ENCODE measurements around the gene ADAMTSL5. TPM values are rescaled to one million over a fixed set of nuclear protein-coding genes. Genes with fewer than 3 reads are reported as not detected.
A peak's percentile ranks its signal among the peaks of the same experiment; 100 is the strongest.

The ADAMTSL5 gene
- total RNA-seq, 4 donors from 2014 or later: 13.5 to 20.8 (median 18.8) TPM

- Histone ChIP-seq H3K27me3 (peaks cover 14 to 77% (median 22%) of the 10 kb centered on the region in 4 donors), H3K9me3 (no peaks in the 10 kb centered on the region), H3K4me3 (no peak overlapping the region), H3K27ac (no peak overlapping the region), H3K36me3 (peaks cover 0 to 15% (median 7%) of the 10 kb centered on the region in 3 donors), H3K4me1 (peaks cover 19 to 51% (median 20%) of the 10 kb centered on the region in 3 donors)
- intact Hi-C loops (cut with DNase I): loop anchor here (10.0 kb wide), 1 partner anchor 172 kb away; the partner anchor contains the start of gene EFNA2
- no peak for TF ChIP-seq POLR2A (IDR thresholded peaks at IDR 0.05)
- peak in 2 of 6 experiments; percentile 14 to 32 for TF ChIP-seq CTCF (IDR thresholded peaks at IDR 0.05)
- WGBS, 2 donors: 28 to 80% methylated on average over 1 to 25 of the region's 48 CpGs
- DNase-seq: no peak
Measured at GRCh38 chr19:1457031-1457739, 55.6 kb downstream of the ADAMTSL5 start.

- peaks cover 22 to 86% (median 30%) of the 10 kb centered on the region in 4 donors for H3K27me3 ChIP-seq
- no peaks in the 10 kb centered on the region for H3K9me3 ChIP-seq
- H3K4me3 ChIP-seq: no peak overlapping the region
- no peak overlapping the region for H3K27ac ChIP-seq
- peaks cover 19 to 51% (median 20%) of the 10 kb centered on the region in 3 donors for H3K4me1 ChIP-seq
- intact Hi-C loops (cut with DNase I): loop anchor here (10.0 kb wide), 1 partner anchor 172 kb away; the partner anchor contains the start of gene EFNA2
- peaks cover 0 to 14% (median 7%) of the 10 kb centered on the region in 3 donors for H3K36me3 ChIP-seq
- WGBS, 2 donors: 20% methylated on average over 4 of the region's 43 CpGs; no CpG with 5 or more reads in 1 of the 2 donors
- DNase-seq: no peak
- TF ChIP-seq CTCF (IDR thresholded peaks at IDR 0.05) (no peak), POLR2A (IDR thresholded peaks at IDR 0.05) (no peak)
Measured at GRCh38 chr19:1456121-1456900, 56.5 kb downstream of the ADAMTSL5 start.

GRCh38 chr19:1455336-1456120 is 57.3 kb downstream of the ADAMTSL5 start:
- Histone ChIP-seq H3K4me3 (no peak overlapping the region), H3K27me3 (peaks cover 28 to 94% (median 36%) of the 10 kb centered on the region in 4 donors), H3K27ac (peak overlapping the region in 1 of 4 donors; percentile 72), H3K9me3 (no peaks in the 10 kb centered on the region), H3K36me3 (peaks cover 0 to 6% (median under 1%) of the 10 kb centered on the region in 3 donors), H3K4me1 (peaks cover 19 to 51% (median 20%) of the 10 kb centered on the region in 3 donors)
- TF ChIP-seq POLR2A (IDR thresholded peaks at IDR 0.05) (no peak), CTCF (IDR thresholded peaks at IDR 0.05) (no peak)
- no peak for DNase-seq
- 13 to 16% methylated on average over 15 to 19 of the region's 42 CpGs for WGBS, 2 donors
- intact Hi-C loops (cut with DNase I): loop anchor here (10.0 kb wide), 1 partner anchor 171 kb away; the partner anchor contains the start of gene EFNA2

Other genes with a start within 250 kb of the ADAMTSL5 start
- gene CIRBP, start 243.7 kb downstream of the ADAMTSL5 start, total RNA-seq: 100 to 1,000 TPM; 116 to 415 (median 238) TPM
- 10 to 100 TPM; 31.5 to 69.8 (median 50.5) TPM for gene FAM174C, start 237.5 kb downstream of the ADAMTSL5 start, total RNA-seq
- gene EFNA2, start 227.1 kb downstream of the ADAMTSL5 start, total RNA-seq: not detected
- 100 to 1,000 TPM; 124 to 191 (median 165) TPM for gene NDUFS7, start 129.1 kb downstream of the ADAMTSL5 start, total RNA-seq
- 10 to 100 TPM in 3 of 4 donors, 1 to 10 TPM in 1; 2.4 to 40.0 (median 13.1) TPM for gene GAMT, start 111.5 kb downstream of the ADAMTSL5 start, total RNA-seq
- 10 to 100 TPM; 60.2 to 76.0 (median 69.0) TPM for gene DAZAP1, start 105.4 kb downstream of the ADAMTSL5 start, total RNA-seq
- 1,000 to 10,000 TPM; 2,502 to 3,774 (median 3,129) TPM for gene RPS15, start 74.6 kb downstream of the ADAMTSL5 start, total RNA-seq
- gene APC2, start 62.9 kb downstream of the ADAMTSL5 start, total RNA-seq: under 1 TPM in 1 of 4 donors, not detected in 3; under 0.01 TPM
- 10 to 100 TPM; 17.8 to 24.5 (median 23.0) TPM for gene C19orf25, start 33.8 kb downstream of the ADAMTSL5 start, total RNA-seq
- gene PCSK4, start 22.7 kb downstream of the ADAMTSL5 start, total RNA-seq: 1 to 10 TPM in 2 of 4 donors, under 1 TPM in 2; 0.35 to 5.5 (median 1.1) TPM
- gene REEP6, start 21.8 kb downstream of the ADAMTSL5 start, total RNA-seq: 10 to 100 TPM in 2 of 4 donors, 1 to 10 TPM in 2; 5.7 to 13.8 (median 9.4) TPM
- under 1 TPM in 2 of 4 donors, not detected in 2; 0.19 to 0.66 TPM for gene PLK5, start 11.1 kb upstream of the ADAMTSL5 start, total RNA-seq
- gene MEX3D, start 55.3 kb upstream of the ADAMTSL5 start, total RNA-seq: 10 to 100 TPM; 21.4 to 26.6 (median 23.0) TPM
- 10 to 100 TPM; 74.8 to 87.9 (median 84.3) TPM for gene MBD3, start 79.8 kb upstream of the ADAMTSL5 start, total RNA-seq
- gene UQCR11, start 92.4 kb upstream of the ADAMTSL5 start, total RNA-seq: 10 to 100 TPM; 47.1 to 74.4 (median 59.1) TPM
- 10 to 100 TPM; 29.9 to 66.0 (median 47.9) TPM for gene TCF3, start 139.6 kb upstream of the ADAMTSL5 start, total RNA-seq
- not detected for gene ONECUT3, start 240.5 kb upstream of the ADAMTSL5 start, total RNA-seq

Data from esophagus squamous epithelium (tissue), 5 donors.